Transverse colon (tissue), 4 donors: ENCODE measurements around the gene ENPP5.

Source experiments
- POLR2A ChIP-seq: fragments of 450-650 bp; IDR thresholded peaks from one replicate; pipeline ENCODE4 v1.6.1; 2016; ENCODE audit warnings: antibody characterized with exemption, mild to moderate bottlenecking, moderate library complexity
- POLR2AphosphoS5 ChIP-seq, 3 donors: sonication (generic); formaldehyde crosslinking; IDR thresholded peaks; one replicate each; pipeline ENCODE4 v1.6.1; 2016; ENCODE audit warnings: antibody characterized with exemption in 3 of 3
- TF ChIP-seq, protein P1 (sequence below), 5 experiments: fragments of 200-600 bp in 3 of 5; fragments of 450-650 bp in 2 of 5; sonication (generic) in 3 of 5; IDR thresholded peaks; 1 replicate in 2 of 5; 2 replicates in 3 of 5; pipeline ENCODE4 v1.5.1; 2016 to 2017; ENCODE audit warnings: antibody characterized with exemption in 5 of 5, inconsistent platforms in 3 of 5, mild to moderate bottlenecking in 2 of 5, moderate library complexity in 1 of 5

DNA sequence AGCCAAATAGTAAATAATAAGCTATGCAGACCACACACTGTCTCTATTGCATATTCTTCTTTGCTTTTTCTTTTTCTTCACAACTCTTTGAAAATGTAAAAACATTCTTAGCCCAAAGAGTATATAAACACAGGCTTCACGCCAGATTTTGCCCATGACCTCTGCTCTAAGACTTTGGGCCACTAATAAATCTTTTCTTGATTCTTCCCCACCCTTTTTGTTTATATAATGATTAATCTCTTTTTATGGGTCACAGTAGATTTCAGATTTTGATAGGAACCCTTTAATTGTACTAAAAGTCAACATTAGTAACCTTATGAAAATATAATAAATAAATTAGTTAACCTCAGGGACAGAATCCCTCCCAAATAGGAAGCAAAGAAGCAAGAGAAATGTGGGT lies 15.8 kb upstream of the ENPP5 start:
- TF ChIP-seq POLR2AphosphoS5 (IDR thresholded peaks at IDR 0.05) (no peak), POLR2A (no peak)
- TF ChIP-seq, protein P1, sequence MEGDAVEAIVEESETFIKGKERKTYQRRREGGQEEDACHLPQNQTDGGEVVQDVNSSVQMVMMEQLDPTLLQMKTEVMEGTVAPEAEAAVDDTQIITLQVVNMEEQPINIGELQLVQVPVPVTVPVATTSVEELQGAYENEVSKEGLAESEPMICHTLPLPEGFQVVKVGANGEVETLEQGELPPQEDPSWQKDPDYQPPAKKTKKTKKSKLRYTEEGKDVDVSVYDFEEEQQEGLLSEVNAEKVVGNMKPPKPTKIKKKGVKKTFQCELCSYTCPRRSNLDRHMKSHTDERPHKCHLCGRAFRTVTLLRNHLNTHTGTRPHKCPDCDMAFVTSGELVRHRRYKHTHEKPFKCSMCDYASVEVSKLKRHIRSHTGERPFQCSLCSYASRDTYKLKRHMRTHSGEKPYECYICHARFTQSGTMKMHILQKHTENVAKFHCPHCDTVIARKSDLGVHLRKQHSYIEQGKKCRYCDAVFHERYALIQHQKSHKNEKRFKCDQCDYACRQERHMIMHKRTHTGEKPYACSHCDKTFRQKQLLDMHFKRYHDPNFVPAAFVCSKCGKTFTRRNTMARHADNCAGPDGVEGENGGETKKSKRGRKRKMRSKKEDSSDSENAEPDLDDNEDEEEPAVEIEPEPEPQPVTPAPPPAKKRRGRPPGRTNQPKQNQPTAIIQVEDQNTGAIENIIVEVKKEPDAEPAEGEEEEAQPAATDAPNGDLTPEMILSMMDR (IDR thresholded peaks at IDR 0.05), result no peak
